K562 (cell line): ENCODE measurements around the gene LY6G6C. TPM values are rescaled to one million over a fixed set of nuclear protein-coding genes. Genes with fewer than 3 reads are reported as not detected.

Source experiments
- ARID4B ChIP-seq: sonication (generic); formaldehyde crosslinking; IDR thresholded peaks from 2 replicates; pipeline ENCODE4 v1.8.0; 2022; ENCODE audit warnings: mild to moderate bottlenecking, missing genetic modification reagents
- BRD4 ChIP-seq: fragments of 200-600 bp; sonication (generic); IDR thresholded peaks from 2 replicates; pipeline ENCODE4 v1.6.1; 2017; ENCODE audit warnings: inconsistent platforms
- HMG20B ChIP-seq: fragments of 250-450 bp; sonication (Bioruptor Pico); IDR thresholded peaks from 2 replicates; pipeline ENCODE4 v1.5.0; 2021; ENCODE audit warnings: mild to moderate bottlenecking
- HOXB6 ChIP-seq: fragments of 250-450 bp; sonication (Bioruptor Pico); IDR thresholded peaks from 2 replicates; pipeline ENCODE4 v1.5.1; 2022; ENCODE audit warnings: mild to moderate bottlenecking, borderline replicate concordance
- MED1 ChIP-seq: sonication (generic); formaldehyde crosslinking; IDR thresholded peaks from 2 replicates; pipeline ENCODE4 v1.8.1; 2023; ENCODE audit warnings: missing genetic modification reagents, borderline replicate concordance
- MLLT1 ChIP-seq, 2 experiments: fragments of 450-650 bp; IDR thresholded peaks; 2 replicates each; pipeline ENCODE4 v1.6.1; 2016
- MXI1 ChIP-seq: IDR thresholded peaks from 2 replicates; pipeline ENCODE4 v1.6.1; 2011; ENCODE audit warnings: low read depth, mild to moderate bottlenecking, improper control_type of control experiment, low read length
- RHOXF2B ChIP-seq: fragments of 250-450 bp; sonication (Bioruptor Pico); conservative IDR thresholded peaks from 2 replicates; pipeline ENCODE4 v1.5.1; 2021
- TAL1 ChIP-seq: fragments of 450-650 bp; IDR thresholded peaks from 2 replicates; pipeline ENCODE4 v1.6.1; 2016; ENCODE audit warnings: mild to moderate bottlenecking
- UBTF ChIP-seq, 2 experiments: IDR thresholded peaks; 2 replicates each; pipeline ENCODE4 v1.6.1; 2012; ENCODE audit warnings: improper control_type of control experiment in 2 of 2, low read depth in 2 of 2, low read length in 2 of 2, borderline replicate concordance in 1 of 2
- ZBTB2 ChIP-seq: fragments of 450-650 bp; IDR thresholded peaks from 2 replicates; pipeline ENCODE4 v1.6.1; 2016; ENCODE audit warnings: antibody characterized with exemption
- ZBTB5 ChIP-seq: fragments of 450-650 bp; IDR thresholded peaks from 2 replicates; pipeline ENCODE4 v1.6.1; 2017; ENCODE audit warnings: antibody characterized with exemption
- ZKSCAN3 ChIP-seq: fragments of 250-450 bp; sonication (Bioruptor Pico); IDR thresholded peaks from 2 replicates; pipeline ENCODE4 v1.4.0; 2020
- ZNF316 ChIP-seq: fragments of 450-650 bp; IDR thresholded peaks from 2 replicates; pipeline ENCODE4 v1.6.1; 2016
- ZNF41 ChIP-seq: fragments of 250-450 bp; sonication (Bioruptor Pico); conservative IDR thresholded peaks from 2 replicates; pipeline ENCODE4 v1.4.0; 2020; ENCODE audit warnings: mild to moderate bottlenecking
- ZNF551 ChIP-seq: fragments of 250-450 bp; sonication (Bioruptor Pico); IDR thresholded peaks from 2 replicates; pipeline ENCODE4 v1.5.0; 2021; ENCODE audit warnings: mild to moderate bottlenecking, moderate library complexity
- ZSCAN32 ChIP-seq: fragments of 450-650 bp; formaldehyde crosslinking; IDR thresholded peaks from 2 replicates; pipeline ENCODE4 v1.4.0; 2020; ENCODE audit warnings: mild to moderate bottlenecking, moderate library complexity
- polyA plus RNA-seq, 8 experiments: library from polyadenylated mRNA; depleted of rRNA in 4 of 8; stranded (reverse) in 5 of 8; unstranded in 3 of 8; fragments of >200 nt; fragmentation: Nextera tagmentation in 2 of 8; fragmentation: Illumina TruSeq in 1 of 8; extraction: Ambion mirVana in 2 of 8; extraction: Trizol in 1 of 8; gene quantifications; 2 replicates each; pipeline versions ENCODE4 v1.2.1 to v1.2.3, GENCODE V29; 2011 to 2014; ENCODE audit warnings: inconsistent platforms in 1 of 8, missing spikeins in 1 of 8
- total RNA-seq, 7 experiments: library from RNA; depleted of rRNA in 6 of 7; stranded (reverse); fragments of >200 nt in 6 of 7; fragmentation: Illumina TruSeq in 2 of 7; extraction: Trizol in 2 of 7; gene quantifications; 2 replicates each; pipeline versions ENCODE4 v1.2.1 to v1.2.3, GENCODE V29; 2011 to 2021; ENCODE audit warnings: low replicate concordance in 1 of 7

Gene LY6G6C
- total and polyA plus RNA-seq, 9 of the 15 experiments (the other 6 are each of a cell fraction or from before 2014, with no cell fraction given) = 0.06 to 0.20 TPM; not detected in 7

GRCh38 chr6:31734821-31735406 lies 13.4 kb upstream of the LY6G6C start (continued):
- peak; percentile 87 for TF ChIP-seq ARID4B (CRISPR knock-in tag)
- TF ChIP-seq ZNF551 = no peak
- 0 out of 2 replicates have a peak, but pooled peaks have one; percentile 25 for TF ChIP-seq ZNF316
- 0 out of 2 replicates have a peak, but pooled peaks have one; percentile 60 for TF ChIP-seq ZBTB2
- TF ChIP-seq ZNF41 (CRISPR knock-in tag) = no peak
- no peak for TF ChIP-seq TAL1
- peak; percentile 93; the same call in 1 of the 2 replicates for TF ChIP-seq BRD4
- no peak for TF ChIP-seq ZBTB5
- TF ChIP-seq MXI1 = peak; percentile 71
- peak; percentile 83 for TF ChIP-seq ZKSCAN3
- no peak for TF ChIP-seq MLLT1 (IDR thresholded peaks at IDR 0.05)
- peak; percentile 59; the same call in 1 of the 2 replicates for TF ChIP-seq RHOXF2B (CRISPR knock-in tag)
- TF ChIP-seq HMG20B = no peak
- TF ChIP-seq ZSCAN32 (CRISPR knock-in tag) = 0 out of 2 replicates have a peak, but pooled peaks have one; percentile 6
- TF ChIP-seq HOXB6 (CRISPR knock-in tag) = no peak
- TF ChIP-seq MED1 (CRISPR knock-in tag) = no peak
- 0 out of 4 replicates have a peak, but pooled peaks of 1 of the 2 experiments have one; percentile 50 for TF ChIP-seq UBTF (IDR thresholded peaks at IDR 0.05; ENCODE audit: borderline replicate concordance in 1 of 2, low read depth in 2 of 2, low read length in 2 of 2)
